HEK293 (cell line): ENCODE data around the gene SLC38A3.

ENCODE experiments used
- MZF1 ChIP-seq: fragments of 450-650 bp; formaldehyde crosslinking; IDR thresholded peaks from 2 replicates; pipeline ENCODE4 v1.5.1; 2017; ENCODE audit warnings: missing biosample characterization, missing genetic modification characterization, borderline replicate concordance
- ZBTB48 ChIP-seq: fragments of 450-650 bp; formaldehyde crosslinking; IDR thresholded peaks from 2 replicates; pipeline ENCODE4 v1.5.1; 2016; ENCODE audit warnings: missing biosample characterization, missing genetic modification characterization
- ZNF112 ChIP-seq: fragments of 450-650 bp; formaldehyde crosslinking; IDR thresholded peaks from 2 replicates; pipeline ENCODE4 v1.5.0; 2017; ENCODE audit warnings: missing biosample characterization, missing genetic modification characterization
- ZNF549 ChIP-seq: fragments of 450-650 bp; IDR thresholded peaks from 2 replicates; pipeline ENCODE4 v1.5.1; 2018; ENCODE audit warnings: missing biosample characterization, missing genetic modification characterization, mild to moderate bottlenecking, inconsistent platforms, moderate library complexity
- ZNF645 ChIP-seq: fragments of 450-650 bp; formaldehyde crosslinking; IDR thresholded peaks from 2 replicates; pipeline ENCODE4; 2016; ENCODE audit warnings: missing biosample characterization, missing genetic modification characterization
- ZSCAN18 ChIP-seq: fragments of 450-650 bp; formaldehyde crosslinking; IDR thresholded peaks from 2 replicates; pipeline ENCODE4 v1.5.1; 2016; ENCODE audit warnings: missing biosample characterization, missing genetic modification characterization
- TF ChIP-seq, protein P1 (sequence below): fragments of 450-650 bp; formaldehyde crosslinking; IDR thresholded peaks from 2 replicates; pipeline ENCODE4 v1.5.1; 2016; ENCODE audit warnings: missing biosample characterization, missing genetic modification characterization

GRCh38 chr3:50221051-50221410 is 16.0 kb downstream of the SLC38A3 start:
- TF ChIP-seq ZSCAN18 (tag by site-specific recombination): no peak
- no peak for TF ChIP-seq ZNF549 (tag by site-specific recombination)
- TF ChIP-seq MZF1 (tag by site-specific recombination): no peak
- no peak for TF ChIP-seq ZNF645 (tag by site-specific recombination)
- TF ChIP-seq, protein P1, sequence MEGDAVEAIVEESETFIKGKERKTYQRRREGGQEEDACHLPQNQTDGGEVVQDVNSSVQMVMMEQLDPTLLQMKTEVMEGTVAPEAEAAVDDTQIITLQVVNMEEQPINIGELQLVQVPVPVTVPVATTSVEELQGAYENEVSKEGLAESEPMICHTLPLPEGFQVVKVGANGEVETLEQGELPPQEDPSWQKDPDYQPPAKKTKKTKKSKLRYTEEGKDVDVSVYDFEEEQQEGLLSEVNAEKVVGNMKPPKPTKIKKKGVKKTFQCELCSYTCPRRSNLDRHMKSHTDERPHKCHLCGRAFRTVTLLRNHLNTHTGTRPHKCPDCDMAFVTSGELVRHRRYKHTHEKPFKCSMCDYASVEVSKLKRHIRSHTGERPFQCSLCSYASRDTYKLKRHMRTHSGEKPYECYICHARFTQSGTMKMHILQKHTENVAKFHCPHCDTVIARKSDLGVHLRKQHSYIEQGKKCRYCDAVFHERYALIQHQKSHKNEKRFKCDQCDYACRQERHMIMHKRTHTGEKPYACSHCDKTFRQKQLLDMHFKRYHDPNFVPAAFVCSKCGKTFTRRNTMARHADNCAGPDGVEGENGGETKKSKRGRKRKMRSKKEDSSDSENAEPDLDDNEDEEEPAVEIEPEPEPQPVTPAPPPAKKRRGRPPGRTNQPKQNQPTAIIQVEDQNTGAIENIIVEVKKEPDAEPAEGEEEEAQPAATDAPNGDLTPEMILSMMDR (tag by site-specific recombination): no peak
- TF ChIP-seq ZBTB48: no peak
- TF ChIP-seq ZNF112: no peak
